NT2/D1 (cell line): ENCODE results near the gene POU2F2.

Experiments used
- SUZ12 ChIP-seq: IDR thresholded peaks from 2 replicates; pipeline ENCODE4 v1.6.1; 2011; ENCODE audit not compliant: insufficient read length, insufficient read depth; ENCODE audit errors: extremely low read depth
- YY1 ChIP-seq: IDR thresholded peaks from 2 replicates; pipeline ENCODE4 v1.6.1; 2011; ENCODE audit not compliant: insufficient read length, insufficient read depth
- ZNF274 ChIP-seq: IDR thresholded peaks from 2 replicates; pipeline ENCODE4 v1.6.1; 2011; ENCODE audit warnings: mild to moderate bottlenecking, low read depth, low read length

DNA sequence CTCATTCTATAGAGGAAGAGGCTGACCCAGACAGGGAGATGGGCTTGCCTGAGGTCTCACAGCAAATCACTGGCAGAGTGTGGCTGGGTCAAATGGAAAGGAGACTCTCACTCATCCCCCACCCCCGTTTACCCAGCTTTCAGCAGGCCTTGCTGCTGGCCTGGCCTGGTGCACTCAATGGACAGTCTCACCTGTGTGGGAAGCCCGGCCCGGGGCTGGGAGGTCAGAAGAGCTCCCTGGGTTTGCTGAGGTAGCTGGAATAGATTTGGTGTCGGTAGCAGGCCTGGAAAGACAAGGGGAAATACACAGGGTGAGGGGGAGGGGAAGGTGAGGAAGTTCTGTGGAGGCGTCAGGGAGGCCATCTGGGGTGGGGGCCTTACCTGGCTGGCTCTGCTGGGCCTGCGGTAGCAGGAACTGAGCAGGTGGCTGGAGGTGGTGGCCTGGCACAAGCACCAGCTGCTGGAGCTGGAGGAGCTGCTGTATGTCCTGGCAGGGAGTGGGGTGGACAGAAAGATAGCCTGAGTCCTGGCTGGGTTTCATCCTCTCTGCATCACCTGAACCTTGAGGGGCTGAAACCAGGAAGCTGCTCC, 32.8 kb downstream of the POU2F2 start:
- TF ChIP-seq YY1 (no peak), SUZ12 (no peak), ZNF274 (no peak)
